Calu3 (cell line): Measurements from ENCODE around the gene CMIP. TPM values are rescaled to one million over a fixed set of nuclear protein-coding genes. Genes with fewer than 3 reads are reported as not detected.

Experiments
- BruUV-seq: library from RNA; stranded (reverse); fragments of 400-500 nt; replicated peaks from 2 replicates; lab custom pipeline; 2021; lab: Mats Ljungman, UMichigan
- CTCF ChIA-PET: fragments of 300-600 bp; sonication (Branson Sonifier 250); formaldehyde crosslinking; loops from one replicate; lab custom pipeline; 2022; ENCODE audit warnings: antibody characterized with exemption; lab: Charles Lee
- DNase-seq: peaks from one replicate; pipeline ENCODE4 v3.0.0; 2022
- H3K27ac Mint-ChIP-seq: one replicate; pipeline ENCODE4 v1.8.0; 2022; ENCODE audit warnings: mixed read lengths; ENCODE audit not compliant: unreplicated experiment
- H3K27me3 Mint-ChIP-seq: one replicate; pipeline ENCODE4 v1.8.0; 2022; ENCODE audit warnings: mixed read lengths; ENCODE audit not compliant: unreplicated experiment
- H3K36me3 Mint-ChIP-seq: one replicate; pipeline ENCODE4 v1.8.0; 2022; ENCODE audit warnings: mild to moderate bottlenecking, moderate library complexity, mixed read lengths; ENCODE audit not compliant: insufficient read depth, unreplicated experiment
- H3K4me1 Mint-ChIP-seq: one replicate; pipeline ENCODE4 v1.8.0; 2022; ENCODE audit warnings: mild to moderate bottlenecking, low read depth, mixed read lengths; ENCODE audit not compliant: unreplicated experiment
- H3K4me3 Mint-ChIP-seq: one replicate; pipeline ENCODE4 v1.8.0; 2022; ENCODE audit warnings: mild to moderate bottlenecking, low read depth, moderate library complexity, mixed read lengths; ENCODE audit not compliant: unreplicated experiment
- H3K9me3 Mint-ChIP-seq: one replicate; pipeline ENCODE4 v1.8.0; 2022; ENCODE audit warnings: low read depth, mixed read lengths; ENCODE audit not compliant: unreplicated experiment
- CTCF ChIP-seq: fragments of 200-600 bp; IDR thresholded peaks from one replicate; pipeline ENCODE4 v1.8.0; 2022; ENCODE audit warnings: antibody characterized with exemption; ENCODE audit not compliant: unreplicated experiment
- intact Hi-C: fragments of 100-400 bp; cut with micrococcal nuclease; formaldehyde crosslinking; loops from one replicate; pipeline ENCODE4 v1.10.0; 2022; ENCODE audit not compliant: unreplicated experiment
- total RNA-seq: library from RNA; stranded (reverse); gene quantifications from 2 replicates; pipeline ENCODE4 v1.2.3, GENCODE V29; 2022

The CMIP gene
- total RNA-seq, 1 experiment from 2014 or later, result 82.7 TPM

GRCh38 chr16:81436386-81436785 lies 8.2 kb upstream of the CMIP start:
- Mint-ChIP-seq H3K9me3 (no peaks in the 10 kb centered on the region), H3K36me3 (no peaks in the 10 kb centered on the region), H3K4me3 (no peak overlapping the region), H3K4me1 (peaks cover 12% of the 10 kb centered on the region), H3K27me3 (peaks cover 19% of the 10 kb centered on the region), H3K27ac (no peak overlapping the region)
- no TSS peak for BruUV-seq
- intact Hi-C loops, result no loop called here
- DNase-seq, result no peak
- TF ChIP-seq CTCF, result no peak
- CTCF ChIA-PET, result no interaction called here

- H3K4me1 Mint-ChIP-seq, result peaks cover 19% of the 10 kb centered on the region
- no TSS peak for BruUV-seq
- no peak overlapping the region for H3K4me3 Mint-ChIP-seq
- no peaks in the 10 kb centered on the region for H3K36me3 Mint-ChIP-seq
- H3K9me3 Mint-ChIP-seq, result no peaks in the 10 kb centered on the region
- no peak for TF ChIP-seq CTCF
- no peak overlapping the region for H3K27ac Mint-ChIP-seq
- DNase-seq, result no peak
- CTCF ChIA-PET, result no interaction called here
- H3K27me3 Mint-ChIP-seq, result peaks cover 19% of the 10 kb centered on the region
- intact Hi-C loops, result no loop called here
Observed at GRCh38 chr16:81437865-81438264, 6.7 kb upstream of the CMIP start.

GRCh38 chr16:81440888-81441761 lies 3.5 kb upstream of the CMIP start:
- no TSS peak for BruUV-seq
- Mint-ChIP-seq H3K4me1 (peaks cover 35% of the 10 kb centered on the region), H3K27me3 (peaks cover 19% of the 10 kb centered on the region), H3K4me3 (no peak overlapping the region), H3K9me3 (no peaks in the 10 kb centered on the region), H3K36me3 (peaks cover 21% of the 10 kb centered on the region), H3K27ac (no peak overlapping the region)
- CTCF ChIA-PET, result interaction anchor here (0.6 kb wide), 1 partner anchor 9 kb away, joined by 4 read pairs; no protein-coding TSS in a partner anchor
- DNase-seq, result no peak
- TF ChIP-seq CTCF, result no peak
- intact Hi-C loops, result no loop called here

GRCh38 chr16:81442220-81442915 lies 2.2 kb upstream of the CMIP start:
- no peak overlapping the region for H3K27ac Mint-ChIP-seq
- DNase-seq, result no peak
- intact Hi-C loops, result no loop called here
- CTCF ChIA-PET, result interaction anchor here (0.6 kb wide), 1 partner anchor 326 kb away, joined by 3 read pairs; no protein-coding TSS in a partner anchor
- no peaks in the 10 kb centered on the region for H3K9me3 Mint-ChIP-seq
- H3K4me3 Mint-ChIP-seq, result no peak overlapping the region
- BruUV-seq, result no TSS peak
- no peak for TF ChIP-seq CTCF
- peaks cover 33% of the 10 kb centered on the region for H3K36me3 Mint-ChIP-seq
- H3K27me3 Mint-ChIP-seq, result peaks cover 16% of the 10 kb centered on the region
- peaks cover 40% of the 10 kb centered on the region for H3K4me1 Mint-ChIP-seq
